Naive B cell (primary cell): ENCODE results near the gene CD68. TPM values are rescaled to one million over a fixed set of nuclear protein-coding genes. Genes with fewer than 3 reads are reported as not detected.

Experiments used
- ATAC-seq, 2 donors: fragments of 150-1000 bp; cut with Tn5 transposase; 2 replicates each; pipeline ENCODE4 v1.10.0; 2021; ENCODE audit warnings: low read depth in 2 of 2, mild to moderate bottlenecking in 2 of 2, moderate library complexity in 2 of 2
- DNase-seq: peaks from one replicate; pipeline ENCODE4 v3.0.0; 2022
- H3K27ac Mint-ChIP-seq, 6 donors: one replicate each; pipeline ENCODE4 v1.8.0; 2020 to 2022; ENCODE audit warnings: mild to moderate bottlenecking in 6 of 6, mixed read lengths in 6 of 6, moderate library complexity in 5 of 6, inconsistent platforms in 2 of 6
- H3K27me3 Mint-ChIP-seq, 3 donors: one replicate each; pipeline ENCODE4 v1.8.0; 2021 to 2022; ENCODE audit warnings: mixed read lengths in 3 of 3, mild to moderate bottlenecking in 1 of 3
- H3K36me3 Mint-ChIP-seq, 2 donors: one replicate each; pipeline ENCODE4 v1.8.0; 2020 to 2022; ENCODE audit warnings: mixed read lengths in 2 of 2, inconsistent platforms in 1 of 2, mild to moderate bottlenecking in 1 of 2
- H3K4me1 Mint-ChIP-seq, 3 donors: one replicate each; pipeline ENCODE4 v1.8.0; 2020 to 2022; ENCODE audit warnings: mixed read lengths in 3 of 3, inconsistent platforms in 1 of 3, mild to moderate bottlenecking in 1 of 3, moderate library complexity in 1 of 3
- H3K4me3 Mint-ChIP-seq, 8 donors: one replicate each; pipeline ENCODE4 v1.8.0; 2020 to 2022; ENCODE audit warnings: mild to moderate bottlenecking in 8 of 8, mixed read lengths in 8 of 8, moderate library complexity in 8 of 8, inconsistent platforms in 2 of 8
- H3K9me3 Mint-ChIP-seq, 7 donors: one replicate each; pipeline ENCODE4 v1.8.0; 2020 to 2022; ENCODE audit warnings: mixed read lengths in 7 of 7, mild to moderate bottlenecking in 5 of 7, inconsistent platforms in 2 of 7, moderate library complexity in 1 of 7
- polyA plus RNA-seq, 6 donors: library from polyadenylated mRNA; unstranded; fragments of 300-500 nt; fragmentation: Illumina TruSeq; gene quantifications; one replicate each; pipeline ENCODE4 v1.2.3, GENCODE V29; 2021; ENCODE audit warnings: low read depth in 6 of 6

Gene CD68
- polyA plus RNA-seq, result 1 to 10 TPM; 3.3 to 7.4 (median 6.8) TPM

GRCh38 chr17:7579001-7579833 lies at the start of gene CD68:
TSS of gene CD68 (plus strand) at chr17:7579638. CDS start at chr17:7579678, 40 bp downstream.
- Mint-ChIP-seq H3K9me3 (no peaks in the 10 kb centered on the region), H3K4me1 (peaks cover 44 to 90% (median 58%) of the 10 kb centered on the region in 3 donors), H3K27ac (peak within 1 kb of the TSS; percentile 83 to 96 (median 93)), H3K36me3 (peaks cover 7 to 17% of the 10 kb centered on the region in 2 donors), H3K4me3 (peak within 1 kb of the TSS; percentile 56 to 97 (median 81)), H3K27me3 (no peaks in the 10 kb centered on the region)
- ATAC-seq, result peak; percentile 63
- DNase-seq, result peak; percentile 79

- Mint-ChIP-seq H3K36me3 (peaks cover 0 to 8% of the 10 kb centered on the region in 2 donors), H3K27ac (no peak overlapping the region), H3K9me3 (peaks cover 0 to 33% (median 22%) of the 10 kb centered on the region in 7 donors), H3K27me3 (peaks cover 0 to 3% (median 0%) of the 10 kb centered on the region in 3 donors), H3K4me1 (no peaks in the 10 kb centered on the region), H3K4me3 (no peak overlapping the region)
- ATAC-seq (no peak), DNase-seq (no peak)
Observed at GRCh38 chr17:7530023-7530900, 49.2 kb upstream of the CD68 start.

- Mint-ChIP-seq H3K27ac (no peak overlapping the region), H3K4me1 (peaks cover 0 to 2% (median 0%) of the 10 kb centered on the region in 3 donors), H3K36me3 (no peaks in the 10 kb centered on the region), H3K9me3 (peaks cover 0 to 3% (median 0%) of the 10 kb centered on the region in 7 donors), H3K27me3 (peaks cover 0 to 7% (median 3%) of the 10 kb centered on the region in 3 donors), H3K4me3 (no peak overlapping the region)
- DNase-seq (no peak), ATAC-seq (no peak)
Observed at GRCh38 chr17:7538050-7538449, 41.4 kb upstream of the CD68 start.

GRCh38 chr17:7538891-7539545 lies 40.4 kb upstream of the CD68 start:
- DNase-seq (no peak), ATAC-seq (no peak)
- no peak overlapping the region for H3K27ac Mint-ChIP-seq
- peaks cover 0 to 7% (median 3%) of the 10 kb centered on the region in 3 donors for H3K27me3 Mint-ChIP-seq
- peaks cover 0 to 3% (median 0%) of the 10 kb centered on the region in 7 donors for H3K9me3 Mint-ChIP-seq
- peaks cover 0 to 2% (median 0%) of the 10 kb centered on the region in 3 donors for H3K4me1 Mint-ChIP-seq
- H3K36me3 Mint-ChIP-seq, result no peaks in the 10 kb centered on the region
- no peak overlapping the region for H3K4me3 Mint-ChIP-seq

- H3K4me1 Mint-ChIP-seq, result peaks cover 0 to 2% (median 0%) of the 10 kb centered on the region in 3 donors
- no peaks in the 10 kb centered on the region for H3K36me3 Mint-ChIP-seq
- DNase-seq (no peak), ATAC-seq (no peak)
- peaks cover 0 to 7% (median 0%) of the 10 kb centered on the region in 3 donors for H3K27me3 Mint-ChIP-seq
- H3K27ac Mint-ChIP-seq, result no peak overlapping the region
- no peak overlapping the region for H3K4me3 Mint-ChIP-seq
- H3K9me3 Mint-ChIP-seq, result peaks cover 0 to 3% (median 0%) of the 10 kb centered on the region in 7 donors
Observed at GRCh38 chr17:7541074-7541621, 38.3 kb upstream of the CD68 start.

GRCh38 chr17:7544911-7545310 lies 34.5 kb upstream of the CD68 start:
- Mint-ChIP-seq H3K36me3 (no peaks in the 10 kb centered on the region), H3K4me1 (peaks cover 15 to 25% (median 21%) of the 10 kb centered on the region in 3 donors), H3K27me3 (peaks cover 0 to 7% (median 0%) of the 10 kb centered on the region in 3 donors), H3K4me3 (peak overlapping the region in 1 of 8 donors; percentile 27), H3K27ac (no peak overlapping the region), H3K9me3 (no peaks in the 10 kb centered on the region)
- DNase-seq (no peak), ATAC-seq (no peak)

- ATAC-seq (peak; percentile 39 to 42), DNase-seq (peak; percentile 43)
- Mint-ChIP-seq H3K4me1 (peaks cover 36 to 60% (median 59%) of the 10 kb centered on the region in 3 donors), H3K4me3 (peak within 1 kb of the TSS; percentile 67 to 94 (median 90)), H3K9me3 (no peaks in the 10 kb centered on the region), H3K27me3 (no peaks in the 10 kb centered on the region), H3K36me3 (no peaks in the 10 kb centered on the region), H3K27ac (peak within 1 kb of the TSS; percentile 82 to 96 (median 89))
Observed at GRCh38 chr17:7548585-7549400, 30.6 kb upstream of the CD68 start, which contains the start of gene TNFSF12. TSS of gene TNFSF12 (plus strand) at chr17:7549058. CDS start at chr17:7549154, 96 bp downstream.

- Mint-ChIP-seq H3K4me1 (peaks cover 40 to 64% (median 63%) of the 10 kb centered on the region in 3 donors), H3K27me3 (no peaks in the 10 kb centered on the region), H3K4me3 (peak overlapping the region; percentile 67 to 94 (median 88)), H3K36me3 (no peaks in the 10 kb centered on the region), H3K9me3 (no peaks in the 10 kb centered on the region), H3K27ac (peak overlapping the region in 5 of 6 donors; percentile 49 to 96 (median 82))
- ATAC-seq (peak; percentile 38 to 39), DNase-seq (no peak)
Observed at GRCh38 chr17:7549401-7550055, 29.9 kb upstream of the CD68 start.

- DNase-seq, result no peak
- H3K4me3 Mint-ChIP-seq, result peak overlapping the region; percentile 67 to 94 (median 88)
- peak overlapping the region in 4 of 6 donors; percentile 49 to 90 (median 52) for H3K27ac Mint-ChIP-seq
- peaks cover 45 to 71% (median 69%) of the 10 kb centered on the region in 3 donors for H3K4me1 Mint-ChIP-seq
- ATAC-seq, result no peak
- no peaks in the 10 kb centered on the region for H3K36me3 Mint-ChIP-seq
- no peaks in the 10 kb centered on the region for H3K27me3 Mint-ChIP-seq
- no peaks in the 10 kb centered on the region for H3K9me3 Mint-ChIP-seq
Observed at GRCh38 chr17:7550344-7550743, 29.1 kb upstream of the CD68 start.

- Mint-ChIP-seq H3K36me3 (no peaks in the 10 kb centered on the region), H3K4me3 (peak overlapping the region in 5 of 8 donors; percentile 29 to 90 (median 57)), H3K4me1 (peaks cover 49 to 75% (median 75%) of the 10 kb centered on the region in 3 donors), H3K27me3 (no peaks in the 10 kb centered on the region), H3K27ac (peak overlapping the region; percentile 49 to 90 (median 74)), H3K9me3 (no peaks in the 10 kb centered on the region)
- DNase-seq (no peak), ATAC-seq (no peak)
Observed at GRCh38 chr17:7551396-7551795, 28.0 kb upstream of the CD68 start.

GRCh38 chr17:7552621-7553051 lies 26.8 kb upstream of the CD68 start:
- DNase-seq (peak; percentile 84), ATAC-seq (peak; percentile 87 to 88)
- H3K4me1 Mint-ChIP-seq, result peaks cover 52 to 76% (median 76%) of the 10 kb centered on the region in 3 donors
- H3K36me3 Mint-ChIP-seq, result no peaks in the 10 kb centered on the region
- peak overlapping the region; percentile 49 to 91 (median 80) for H3K27ac Mint-ChIP-seq
- H3K4me3 Mint-ChIP-seq, result peak overlapping the region; percentile 41 to 87 (median 72)
- no peaks in the 10 kb centered on the region for H3K27me3 Mint-ChIP-seq
- H3K9me3 Mint-ChIP-seq, result no peaks in the 10 kb centered on the region
